Activated CD4-positive, CD25-positive, alpha-beta regulatory T cell treated with anti-CD3 and anti-CD28 coated beads, Interleukin-2, amount 50 U/mL, for 16 hours (primary cell): ENCODE measurements around the gene PSMB3.
"Not testable (repeated sequence)": the region's sequence is repeated elsewhere in the genome, so short reads cannot be mapped to it uniquely, and the experiment has no call there.

Experiments used
- DNase-seq: peaks from one replicate; pipeline ENCODE4 v3.0.0-alpha.2; 2020; ENCODE audit warnings: low read depth, low spot score

Gene PSMB3

GRCh38 chr17:38716368-38717005, 36.1 kb upstream of the PSMB3 start:
- DNase-seq, result no peak

DNA sequence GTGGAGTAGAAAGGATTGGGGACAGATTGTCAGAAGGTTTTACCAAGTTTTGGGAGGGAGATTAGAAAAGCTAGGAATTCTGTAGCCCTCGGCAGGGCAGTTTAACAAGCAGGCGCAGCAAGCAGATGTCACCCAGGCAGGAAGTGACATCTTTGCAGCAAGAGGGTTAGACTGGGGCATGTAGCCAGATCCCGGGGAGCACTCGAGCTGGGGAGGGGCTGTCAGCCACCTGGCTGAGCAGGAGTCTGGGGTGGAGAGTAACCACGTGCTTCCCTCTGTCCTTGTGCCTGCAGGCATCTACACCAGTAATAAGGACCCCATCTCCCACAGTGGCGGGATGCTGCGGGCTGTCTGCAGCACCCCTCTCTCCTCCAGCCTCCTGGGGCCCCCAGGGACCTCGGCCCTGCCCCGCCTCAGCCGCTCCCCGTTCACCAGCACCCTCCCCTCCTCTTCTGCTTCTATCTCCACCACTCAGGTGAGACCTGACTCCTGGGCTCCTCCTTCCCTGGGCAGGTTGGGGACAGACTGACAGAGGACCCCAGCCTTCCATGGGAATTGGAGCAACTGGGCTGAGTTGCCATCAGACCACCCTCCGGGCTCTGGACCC, 35.3 kb upstream of the PSMB3 start:
- no peak for DNase-seq

DNA sequence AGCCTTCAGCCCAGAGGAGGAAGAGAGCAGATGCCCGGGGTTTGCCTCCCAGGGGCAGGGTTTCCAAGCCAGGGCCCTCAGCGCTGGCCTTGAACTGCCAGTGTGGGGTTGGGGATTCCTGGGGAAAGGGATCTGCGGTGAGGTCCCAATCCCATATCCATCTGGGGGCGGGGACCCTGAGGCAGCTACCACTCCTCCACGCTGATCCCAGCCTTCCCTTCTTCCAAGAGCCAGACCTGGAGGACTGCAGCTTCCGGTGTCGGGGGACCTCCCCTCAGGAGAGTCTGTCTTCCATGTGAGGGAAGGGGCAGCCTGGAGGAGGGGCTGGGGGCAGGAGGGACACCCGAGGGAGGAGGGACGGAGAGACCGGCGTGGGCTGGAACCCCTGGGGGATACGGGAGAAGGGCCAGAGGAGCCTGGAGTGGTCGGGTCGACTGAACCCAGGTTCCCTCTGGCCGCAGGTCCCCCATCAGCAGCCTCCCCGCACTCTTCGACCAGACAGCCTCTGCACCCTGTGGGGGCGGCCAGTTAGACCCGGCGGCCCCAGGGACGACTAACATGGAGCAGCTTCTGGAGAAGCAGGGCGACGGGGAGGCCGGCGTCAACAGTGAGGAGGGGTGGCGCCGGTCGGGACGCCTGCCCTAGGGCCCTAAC, 33.1 kb upstream of the PSMB3 start:
- DNase-seq, result no peak

DNA sequence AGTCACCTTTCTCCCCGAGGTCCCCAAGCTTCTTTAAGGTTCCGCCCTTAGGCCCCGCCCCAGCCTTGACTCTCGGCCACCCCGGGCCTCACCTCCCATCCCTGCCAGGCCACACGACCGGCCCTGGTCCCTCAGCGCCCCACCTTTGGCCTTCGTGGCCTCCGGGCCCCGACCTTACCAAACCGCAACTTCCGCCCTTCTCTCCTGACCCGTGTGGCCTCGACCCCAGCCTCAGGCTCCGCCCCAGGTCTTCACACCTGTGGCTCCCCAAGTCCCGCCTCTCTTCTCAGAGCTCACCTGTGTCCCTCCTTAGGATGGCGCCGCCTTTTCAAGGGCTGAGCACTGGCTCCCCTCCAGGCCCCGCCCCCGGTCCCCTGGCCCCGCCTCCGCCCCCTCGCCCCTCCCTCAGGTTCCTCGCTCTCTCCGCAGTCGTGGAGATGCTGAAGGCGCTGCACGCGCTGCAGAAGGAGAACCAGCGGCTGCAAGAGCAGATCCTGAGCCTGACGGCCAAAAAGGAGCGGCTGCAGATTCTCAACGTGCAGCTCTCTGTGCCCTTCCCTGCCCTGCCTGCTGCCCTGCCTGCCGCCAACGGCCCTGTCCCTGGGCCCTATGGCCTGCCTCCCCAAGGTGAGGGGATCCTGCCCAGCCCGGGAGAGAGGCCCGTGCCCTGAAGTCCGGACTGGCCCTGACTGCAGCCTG, 32.4 kb upstream of the PSMB3 start:
- no peak for DNase-seq

DNA sequence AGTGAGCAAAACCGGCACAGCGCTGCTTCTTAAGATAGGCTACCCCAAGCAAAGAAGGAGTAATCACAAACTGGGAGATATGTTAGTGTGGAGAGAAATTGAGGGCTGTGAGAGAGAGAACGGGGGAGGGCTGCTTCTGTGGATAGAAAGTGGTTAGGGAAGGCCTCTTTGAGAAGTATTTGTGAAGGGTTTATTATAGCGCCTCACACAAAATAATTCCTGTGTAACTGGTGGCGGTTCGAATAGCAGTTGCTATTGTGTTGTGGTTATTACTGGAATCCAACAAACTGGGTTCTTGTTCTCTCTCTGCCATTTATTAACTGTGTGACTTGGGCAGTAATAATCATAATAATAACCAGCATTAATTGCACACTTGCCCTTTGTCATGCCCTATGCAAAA, 31.6 kb upstream of the PSMB3 start:
- DNase-seq, result no peak

DNA sequence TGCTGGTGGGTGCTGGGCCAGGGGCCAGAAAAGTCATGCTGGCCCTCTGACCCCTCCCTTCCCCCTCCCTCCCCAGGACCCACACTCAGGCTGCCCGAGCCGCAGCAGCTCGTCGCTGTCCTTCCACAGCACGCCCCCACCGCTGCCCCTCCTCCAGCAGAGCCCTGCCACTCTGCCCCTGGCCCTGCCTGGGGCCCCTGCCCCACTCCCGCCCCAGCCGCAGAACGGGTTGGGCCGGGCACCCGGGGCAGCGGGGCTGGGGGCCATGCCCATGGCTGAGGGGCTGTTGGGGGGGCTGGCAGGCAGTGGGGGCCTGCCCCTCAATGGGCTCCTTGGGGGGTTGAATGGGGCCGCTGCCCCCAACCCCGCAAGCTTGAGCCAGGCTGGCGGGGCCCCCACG, 30.7 kb upstream of the PSMB3 start:
- DNase-seq, result no peak

DNA sequence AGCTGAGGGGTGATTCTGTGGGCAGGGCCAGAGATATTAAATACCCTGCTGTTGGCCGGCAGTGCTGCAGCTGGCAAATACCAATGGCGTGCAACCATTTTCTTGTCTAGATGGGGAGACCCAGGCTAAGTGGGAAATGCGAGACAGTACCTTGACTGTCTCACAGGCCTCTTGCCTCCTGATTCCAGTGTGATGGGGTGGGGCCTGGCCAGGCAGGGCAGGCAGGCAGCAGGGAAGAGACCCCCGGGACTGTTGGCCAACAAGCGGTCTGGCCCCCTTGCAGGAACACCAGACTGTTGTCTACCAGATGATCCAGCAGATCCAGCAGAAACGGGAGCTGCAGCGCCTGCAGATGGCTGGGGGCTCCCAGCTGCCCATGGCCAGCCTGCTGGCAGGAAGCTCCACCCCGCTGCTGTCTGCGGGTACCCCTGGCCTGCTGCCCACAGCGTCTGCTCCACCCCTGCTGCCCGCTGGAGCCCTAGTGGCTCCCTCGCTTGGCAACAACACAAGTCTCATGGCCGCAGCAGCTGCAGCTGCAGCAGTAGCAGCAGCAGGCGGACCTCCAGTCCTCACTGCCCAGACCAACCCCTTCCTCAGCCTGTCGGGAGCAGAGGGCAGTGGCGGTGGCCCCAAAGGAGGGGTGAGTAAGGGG, 28.1 kb upstream of the PSMB3 start:
- DNase-seq, result no peak

DNA sequence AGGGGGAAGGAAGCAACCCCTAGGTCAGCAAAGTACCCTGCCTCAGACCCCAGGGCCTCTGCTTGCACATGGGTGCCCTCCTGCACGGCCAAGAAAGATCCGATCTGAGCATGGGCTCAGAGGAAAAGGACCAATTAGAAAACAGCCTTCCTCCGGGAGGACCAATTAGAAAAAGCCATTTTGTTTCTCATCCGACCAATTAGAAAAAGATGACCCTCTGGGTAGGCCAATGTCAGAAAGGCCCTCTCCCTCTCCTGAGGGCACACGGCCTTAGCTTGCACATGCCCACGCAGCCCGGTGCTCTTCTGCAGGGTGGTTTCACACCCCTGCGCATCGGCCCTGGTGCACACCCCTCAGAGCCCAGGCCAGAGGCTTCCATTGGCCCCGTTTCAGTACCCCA, 27.5 kb upstream of the PSMB3 start:
- no peak for DNase-seq

GRCh38 chr17:38726145-38726544, 26.4 kb upstream of the PSMB3 start:
- DNase-seq, result not testable (repeated sequence)

GRCh38 chr17:38727736-38728135, 24.8 kb upstream of the PSMB3 start:
- DNase-seq, result peak; percentile 48

DNA sequence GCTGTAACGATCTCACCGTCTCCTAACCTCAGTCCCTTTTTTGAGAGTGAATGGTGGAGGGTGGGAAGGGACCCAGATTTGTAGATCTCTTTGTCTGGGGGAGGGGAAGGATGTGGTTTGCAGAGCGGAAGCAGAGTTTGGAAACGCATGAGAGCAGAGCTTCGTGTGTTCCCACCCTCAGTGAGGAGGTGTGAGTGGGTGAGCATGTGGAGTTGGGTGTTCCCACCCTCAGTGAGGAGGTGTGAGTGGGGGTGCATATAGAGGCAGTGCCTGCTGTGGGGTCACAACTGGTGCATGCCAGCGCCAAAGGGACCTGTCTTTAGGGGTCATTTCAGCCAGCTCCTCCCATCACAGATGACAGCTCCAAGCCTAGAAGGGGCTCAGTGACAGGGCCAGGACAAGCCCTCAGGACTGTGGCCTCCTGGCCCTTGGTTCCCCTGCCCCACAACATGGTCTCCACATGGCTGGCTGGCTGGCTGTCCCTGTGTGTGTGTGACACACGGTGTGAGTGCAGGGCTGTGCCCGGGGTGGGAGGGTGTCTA, 24.2 kb upstream of the PSMB3 start:
- peak; percentile 51 for DNase-seq

DNA sequence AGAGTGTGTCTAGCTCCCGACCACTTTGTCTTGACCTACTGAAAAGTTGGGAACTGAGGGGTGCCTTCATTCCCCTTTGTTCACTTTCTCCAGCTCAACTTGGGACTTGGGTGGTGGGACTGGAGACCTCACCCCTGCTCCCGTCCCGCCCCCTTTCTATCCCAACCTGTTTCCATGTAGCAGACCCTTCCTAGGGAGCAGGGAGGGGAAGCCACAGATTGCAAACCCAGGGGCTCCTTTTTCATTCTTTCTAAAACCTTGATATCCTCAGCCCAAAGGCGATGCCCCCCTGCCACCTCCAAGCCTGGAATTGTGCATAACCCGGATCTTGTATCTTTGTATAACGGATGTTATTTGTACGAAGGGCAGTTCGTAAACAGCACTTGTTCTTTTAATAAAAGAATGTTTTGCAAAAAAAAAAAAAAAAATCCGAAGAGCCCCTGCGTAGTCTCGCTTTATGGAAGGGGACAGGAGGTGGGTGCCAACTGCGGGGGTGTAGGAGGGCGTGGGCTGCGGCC, 23.1 kb upstream of the PSMB3 start:
- no peak for DNase-seq

DNA sequence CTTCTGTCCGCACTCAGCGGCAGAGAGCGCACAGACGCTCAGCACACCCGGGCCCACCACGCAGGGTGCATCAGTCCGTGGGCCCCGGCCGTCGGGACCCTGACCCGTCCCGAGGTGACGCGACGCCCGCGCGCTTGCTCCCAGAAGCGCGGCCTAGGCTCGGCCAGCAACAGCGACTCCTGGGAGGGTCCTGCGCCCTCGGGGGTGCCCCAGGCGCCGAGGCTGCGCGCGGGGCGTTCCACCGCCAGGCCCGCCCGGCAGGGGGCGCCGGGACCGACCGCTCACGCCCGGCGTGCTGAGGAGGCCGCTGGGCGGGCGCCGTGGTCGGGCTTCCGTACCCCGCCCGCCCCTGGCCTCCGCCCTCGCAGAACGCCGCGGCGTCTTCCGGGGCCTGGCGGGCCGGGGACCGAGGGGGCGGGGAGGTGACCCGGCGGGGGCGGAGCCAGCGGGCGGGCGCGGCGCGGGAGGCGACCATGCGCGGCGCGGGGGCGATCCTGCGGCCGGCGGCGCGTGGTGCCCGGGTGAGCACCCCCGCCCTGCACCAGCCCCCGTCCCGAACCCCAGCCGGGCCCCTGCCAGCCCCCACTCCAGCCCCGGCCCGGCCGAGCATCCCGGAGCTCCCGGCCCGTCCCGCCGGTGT, 22.5 kb upstream of the PSMB3 start, which contains the start of gene CISD3:
TSS of gene CISD3 (plus strand) at position 456 of the 640 bp plus-strand sequence. CDS start at position 474, 18 bp downstream.
- DNase-seq, result peak; percentile 72

GRCh38 chr17:38730526-38731379, 21.8 kb upstream of the PSMB3 start:
- no peak for DNase-seq

- no peak for DNase-seq
Measured at GRCh38 chr17:38731526-38732294, 20.8 kb upstream of the PSMB3 start.

- no peak for DNase-seq
Measured at GRCh38 chr17:38732376-38733281, 19.9 kb upstream of the PSMB3 start.

DNA sequence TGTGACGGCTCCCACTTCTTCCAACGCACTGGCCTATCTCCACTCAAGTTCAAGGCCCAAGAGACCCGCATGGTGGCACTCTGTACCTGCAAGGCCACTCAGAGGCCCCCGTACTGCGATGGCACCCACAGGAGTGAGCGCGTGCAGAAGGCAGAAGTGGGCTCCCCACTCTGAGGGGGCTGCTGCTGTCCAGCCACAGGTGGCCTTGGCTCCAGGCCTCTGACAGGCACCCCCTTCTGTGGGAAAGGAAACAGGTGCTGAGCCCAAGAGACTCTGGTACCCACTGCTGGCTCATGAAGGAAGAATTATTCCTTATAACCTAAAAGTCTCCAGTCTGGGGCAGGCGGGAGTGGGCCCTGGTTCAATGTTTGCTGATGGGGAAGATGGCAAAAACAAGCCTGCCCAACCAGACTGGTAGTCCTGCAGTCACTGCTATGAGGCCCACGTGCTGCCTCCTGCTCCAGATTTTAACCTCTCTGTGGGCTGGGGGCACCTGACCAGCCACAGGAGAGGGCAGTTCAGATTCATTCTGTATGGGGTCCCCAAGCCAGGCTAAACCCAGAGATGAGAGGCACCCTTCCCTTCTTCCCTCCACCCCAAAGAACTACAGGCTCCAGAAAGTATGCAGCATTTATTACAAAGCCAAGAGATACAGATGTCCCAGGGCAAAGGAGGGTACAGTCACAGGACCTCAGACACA, 19.1 kb upstream of the PSMB3 start:
- no peak for DNase-seq
